HG03108 (cell line): ENCODE data around the gene XPO4.
"Not testable (repeated sequence)": the region's sequence is repeated elsewhere in the genome, so short reads cannot be mapped to it uniquely, and the experiment has no call there.

Experiments used
- ATAC-seq: cut with Tn5 transposase; IDR thresholded peaks from one replicate; pipeline ENCODE4 v1.9.1; 2021; ENCODE audit warnings: moderate library complexity; ENCODE audit not compliant: unreplicated experiment

Gene XPO4

DNA sequence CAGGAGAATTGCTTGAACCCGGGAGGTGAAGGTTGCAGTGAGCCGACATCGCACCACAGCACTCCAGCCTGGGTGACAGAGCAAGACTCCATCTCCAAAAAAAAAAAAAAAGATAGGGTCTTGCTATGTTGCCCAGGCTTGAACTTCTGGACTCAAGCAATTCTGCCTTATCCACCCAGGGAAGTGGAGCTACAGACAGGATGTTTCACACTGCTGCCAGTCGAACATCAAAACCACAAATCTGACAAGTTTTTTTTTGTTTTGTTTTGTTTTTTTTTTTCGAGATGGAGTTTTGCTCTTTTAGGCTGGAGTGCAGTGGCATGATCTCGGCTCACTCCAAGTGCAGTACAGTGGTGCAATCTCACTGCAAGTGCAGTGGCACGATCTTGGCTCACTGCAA lies 10.8 kb downstream of the XPO4 start:
- ATAC-seq = no peak

DNA sequence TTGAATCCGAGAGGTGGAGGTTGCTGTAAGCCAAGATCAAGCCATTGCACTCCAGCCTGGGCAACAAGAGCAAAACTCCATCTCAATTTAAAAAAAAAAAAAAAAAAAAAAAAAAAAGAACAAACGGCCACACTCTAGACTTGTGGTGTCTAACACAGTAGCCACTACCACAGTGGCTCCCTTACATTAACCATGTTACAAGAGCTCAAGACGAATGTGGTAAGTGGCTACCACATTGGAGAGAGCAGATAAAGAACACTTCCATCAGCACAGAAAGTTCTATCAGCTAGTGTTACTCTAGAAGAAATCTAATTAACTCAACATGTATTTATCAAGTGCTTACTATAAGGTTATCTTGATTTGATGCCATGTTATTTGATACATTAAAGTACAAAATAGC lies 11.5 kb downstream of the XPO4 start:
- no peak for ATAC-seq

DNA sequence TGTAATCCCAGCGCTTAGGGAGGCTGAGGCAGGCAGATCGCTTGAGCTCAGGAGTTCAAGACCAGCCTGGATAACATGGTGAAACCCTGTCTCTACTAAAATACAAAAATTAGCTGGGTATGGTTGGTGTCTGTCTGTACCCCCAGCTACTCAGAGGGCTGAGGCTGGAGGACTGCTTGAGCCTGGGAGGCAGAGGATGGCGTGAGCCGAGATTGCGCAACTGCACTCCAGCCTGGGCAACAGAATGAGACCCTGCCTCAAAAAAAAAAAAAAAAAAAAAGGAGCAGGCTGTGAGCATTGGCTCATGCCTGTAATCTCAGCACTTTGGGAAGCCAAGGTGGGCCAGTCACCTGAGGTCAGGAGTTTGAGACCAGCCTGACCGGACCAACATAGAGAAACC lies 12.0 kb downstream of the XPO4 start:
- not testable (repeated sequence) for ATAC-seq

DNA sequence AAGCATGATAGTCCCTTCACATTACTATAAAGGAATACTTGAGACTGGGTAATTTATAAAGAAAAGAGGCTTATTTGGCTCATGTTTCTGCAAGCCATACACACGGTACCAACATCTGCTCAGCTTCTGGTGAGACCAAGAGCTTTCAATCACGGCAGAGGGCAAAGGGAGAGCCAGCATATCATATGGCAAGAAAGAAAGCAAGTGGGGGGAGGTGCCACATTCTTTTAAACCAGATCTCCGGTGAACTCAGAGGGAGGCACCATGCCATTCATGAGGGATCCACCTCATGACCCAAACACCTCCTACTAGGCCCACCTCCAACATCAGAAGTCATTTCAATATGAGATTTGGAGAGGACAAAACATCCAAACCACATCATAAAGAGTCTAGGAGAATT lies 20.3 kb downstream of the XPO4 start:
- no peak for ATAC-seq

DNA sequence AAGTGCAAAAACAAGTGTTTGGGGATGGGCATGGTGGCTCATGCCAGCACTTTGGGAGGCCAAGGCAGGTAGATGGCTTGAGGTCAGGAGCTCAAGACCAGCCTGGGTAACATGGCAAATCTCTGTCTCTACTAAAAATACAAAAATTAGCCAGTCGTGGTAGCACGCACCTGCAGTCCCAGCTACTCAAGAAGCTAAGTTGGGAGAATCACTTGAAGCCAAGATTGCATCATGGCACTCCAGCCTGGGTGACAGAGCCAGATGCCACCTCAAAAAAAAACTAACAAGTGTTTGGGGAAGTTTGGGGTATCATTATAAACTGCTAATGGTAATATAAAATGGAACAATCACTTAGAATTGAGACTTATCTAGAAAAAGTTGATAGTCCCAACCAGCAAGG lies 24.6 kb downstream of the XPO4 start:
- ATAC-seq = no peak

DNA sequence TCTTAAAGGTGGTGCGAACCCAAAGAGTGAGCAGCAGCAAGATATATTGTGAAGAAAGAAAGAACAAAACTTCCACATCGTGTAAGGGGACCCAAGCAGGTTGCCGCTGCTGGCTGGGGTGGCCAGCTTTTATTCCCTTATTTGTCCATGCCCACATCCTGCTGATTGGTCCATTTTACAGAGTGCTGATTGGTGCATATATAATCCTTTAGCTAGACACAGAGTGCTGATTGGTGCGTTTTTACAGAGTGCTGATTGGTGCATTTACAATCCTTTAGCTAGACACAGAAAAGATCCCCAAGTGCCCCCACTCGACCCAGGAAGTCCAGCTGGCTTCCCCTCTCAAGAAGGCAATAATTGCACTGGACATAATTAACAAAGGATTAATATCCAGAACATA lies 25.7 kb downstream of the XPO4 start:
- ATAC-seq = not testable (repeated sequence)

DNA sequence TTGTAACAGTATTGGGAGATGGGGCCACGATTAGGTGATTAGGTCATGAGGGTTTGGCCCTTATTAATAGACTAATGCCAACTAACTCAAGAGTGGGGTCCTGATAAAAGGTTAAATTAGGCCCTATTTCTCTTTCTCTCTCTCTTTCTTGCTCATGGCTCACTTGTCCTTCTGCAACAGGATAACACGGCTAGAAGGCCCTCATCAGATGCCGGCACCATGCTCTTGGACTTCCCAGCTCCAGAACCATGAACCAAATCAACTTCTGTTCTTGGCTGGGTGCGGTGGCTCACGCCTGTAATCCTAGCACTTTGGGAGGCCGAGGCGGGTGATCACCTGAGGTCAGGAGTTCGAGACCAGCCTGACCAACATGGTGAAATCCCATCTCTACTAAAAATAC lies 28.1 kb downstream of the XPO4 start:
- ATAC-seq = not testable (repeated sequence)

DNA sequence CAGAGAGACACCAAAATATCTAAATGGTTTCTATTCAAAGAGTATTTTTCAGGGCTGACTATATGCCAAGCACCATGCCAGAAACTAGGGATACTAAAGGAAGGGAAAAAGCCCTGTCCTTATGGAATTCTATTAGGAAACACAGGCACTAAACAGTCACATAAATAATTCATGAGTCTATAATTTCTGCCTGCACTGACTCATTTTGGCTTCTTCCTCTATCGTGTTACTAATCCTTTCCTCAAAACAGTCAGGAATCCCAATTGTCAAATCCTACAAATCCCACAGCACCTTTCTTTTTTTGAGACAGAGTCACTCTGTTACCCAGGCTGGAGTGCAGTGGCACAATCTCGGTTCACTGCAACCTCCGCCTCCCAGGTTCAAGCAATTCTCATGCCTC lies 29.2 kb downstream of the XPO4 start:
- no peak for ATAC-seq

DNA sequence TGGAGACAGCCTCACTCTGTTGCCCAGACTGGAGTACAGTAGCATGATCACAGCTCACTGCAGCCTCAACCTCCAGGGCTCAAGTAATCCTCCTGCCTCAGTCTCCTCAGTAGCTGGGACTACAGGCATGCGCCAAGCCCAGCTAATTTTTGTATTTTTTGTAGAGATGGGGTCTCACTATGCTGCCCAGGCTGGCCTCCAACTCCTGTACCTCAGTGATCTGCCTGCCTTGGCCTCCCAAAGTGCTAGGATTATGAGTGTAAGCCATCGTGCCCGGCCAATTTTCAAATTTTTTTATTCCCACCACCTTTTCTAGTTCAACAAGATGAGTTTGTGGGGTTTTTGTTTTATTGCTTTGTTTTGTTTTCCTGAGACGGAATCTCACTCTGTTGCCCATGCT lies 31.7 kb downstream of the XPO4 start:
- ATAC-seq = no peak

DNA sequence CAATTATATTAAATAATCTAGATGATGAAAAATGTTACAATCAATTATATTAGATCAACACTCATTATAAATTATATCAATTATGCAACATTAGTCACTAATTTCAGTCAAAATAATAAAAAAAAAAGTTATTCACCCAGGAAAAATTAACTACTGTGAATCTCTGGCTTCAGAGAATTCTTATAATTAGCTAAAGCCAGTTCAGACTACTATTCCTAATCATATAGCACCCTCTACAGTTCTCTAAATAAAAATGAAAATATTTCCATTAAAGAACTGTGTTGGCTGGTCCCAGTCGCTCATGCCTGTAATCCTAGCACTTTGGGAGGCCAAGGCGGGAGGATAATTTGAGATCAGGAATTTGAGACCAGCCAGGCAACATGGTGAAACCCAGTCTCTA lies 33.0 kb downstream of the XPO4 start:
- ATAC-seq = no peak

DNA sequence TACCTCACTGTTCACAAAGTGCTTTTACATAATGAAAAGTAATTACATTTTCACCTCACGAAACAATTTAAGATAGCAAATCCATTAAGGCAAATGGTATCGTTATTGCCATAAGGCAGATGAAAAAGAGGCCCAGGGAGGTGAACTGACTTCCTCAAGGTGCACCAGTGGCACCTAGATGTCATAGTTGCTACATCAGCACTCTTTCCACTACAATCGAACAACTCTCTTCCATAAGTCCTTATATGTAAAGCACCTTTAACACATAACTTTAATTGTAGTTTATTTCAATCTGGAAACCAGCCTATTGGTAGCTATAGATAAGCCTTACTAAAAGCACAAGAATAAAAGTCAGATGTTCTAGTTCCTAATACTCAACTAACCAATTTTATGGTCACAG lies 35.1 kb downstream of the XPO4 start:
- ATAC-seq = no peak

DNA sequence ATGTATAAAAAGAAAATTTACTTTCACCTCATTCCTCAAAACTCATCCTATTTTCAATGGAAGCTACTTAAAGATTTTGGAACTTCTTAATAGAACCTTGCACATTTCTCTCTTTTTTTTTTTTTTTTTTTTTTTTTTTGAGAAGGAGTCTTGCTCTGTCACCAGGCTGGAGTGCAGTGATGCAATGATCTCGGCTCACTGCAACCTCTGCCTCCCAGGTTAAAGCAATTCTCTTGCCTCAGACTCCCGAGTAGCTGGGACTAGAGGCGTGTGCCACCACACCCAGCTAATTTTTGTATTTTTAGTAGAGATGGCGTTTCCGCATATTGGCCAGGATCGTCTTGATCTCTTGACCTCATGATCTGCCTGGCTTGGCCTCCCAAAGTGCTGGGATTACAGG lies 40.9 kb downstream of the XPO4 start:
- not testable (repeated sequence) for ATAC-seq

DNA sequence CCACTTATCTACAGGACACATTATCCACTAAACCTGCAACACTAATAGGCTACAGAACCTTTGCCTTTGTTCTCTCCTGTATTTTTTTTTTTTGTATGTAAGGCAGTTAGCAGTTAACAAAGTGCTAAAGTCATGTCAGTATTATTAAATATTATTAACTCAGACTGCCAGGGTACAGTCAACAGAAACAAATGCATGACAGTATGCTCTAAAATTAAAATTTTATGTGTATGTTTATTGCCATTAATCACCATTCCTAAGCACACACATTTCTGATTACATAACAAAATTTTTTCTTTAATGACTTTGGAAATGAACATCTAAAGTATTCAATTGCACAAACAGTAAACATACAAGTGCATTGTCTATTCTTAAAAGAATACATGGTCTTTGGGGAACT lies 41.7 kb downstream of the XPO4 start:
- no peak for ATAC-seq

DNA sequence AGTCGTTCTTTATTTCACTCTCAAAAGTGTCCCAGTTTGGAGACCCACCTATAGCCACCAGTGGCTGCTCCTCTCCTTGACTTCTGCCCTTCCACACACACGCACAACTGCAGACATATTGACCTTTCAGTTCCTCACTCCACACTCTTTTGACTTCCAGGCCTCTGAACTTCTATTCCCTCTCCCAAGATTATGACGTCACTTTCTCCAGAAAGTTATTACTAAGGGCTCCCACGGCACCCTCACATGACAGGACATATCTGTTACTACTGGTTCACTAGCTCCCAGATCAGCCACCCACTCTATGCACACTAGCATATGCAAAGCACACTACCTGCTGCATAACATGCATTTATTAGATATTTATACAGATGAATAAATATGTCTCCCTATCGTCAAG lies 45.9 kb downstream of the XPO4 start:
- no peak for ATAC-seq

DNA sequence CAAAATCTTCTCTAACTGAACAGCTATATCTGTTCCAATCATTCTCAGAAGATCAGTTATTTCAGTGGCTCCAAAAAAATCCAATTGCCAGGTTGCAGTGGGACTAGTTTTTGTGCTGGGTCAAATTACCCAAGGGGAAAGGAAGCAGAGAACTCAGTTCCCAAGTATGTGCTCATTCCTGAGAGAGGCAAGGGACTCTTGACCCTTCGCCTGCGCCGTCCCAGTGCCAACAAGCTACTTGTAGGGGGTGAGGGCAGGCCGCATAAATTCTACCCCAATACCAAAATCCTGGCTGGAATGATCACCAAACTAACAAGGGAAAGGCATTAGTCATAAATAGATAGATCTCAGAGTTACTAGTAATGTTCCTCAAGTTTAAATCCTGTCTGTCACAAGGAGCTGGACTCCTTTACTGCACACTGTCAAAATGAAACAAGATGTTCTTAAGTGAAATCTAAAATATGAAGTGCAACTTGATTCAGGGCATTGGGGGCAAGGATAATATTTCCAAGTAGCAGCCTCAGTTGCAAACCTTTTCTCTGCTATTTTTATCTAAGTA lies 50.6 kb downstream of the XPO4 start:
- ATAC-seq = no peak

DNA sequence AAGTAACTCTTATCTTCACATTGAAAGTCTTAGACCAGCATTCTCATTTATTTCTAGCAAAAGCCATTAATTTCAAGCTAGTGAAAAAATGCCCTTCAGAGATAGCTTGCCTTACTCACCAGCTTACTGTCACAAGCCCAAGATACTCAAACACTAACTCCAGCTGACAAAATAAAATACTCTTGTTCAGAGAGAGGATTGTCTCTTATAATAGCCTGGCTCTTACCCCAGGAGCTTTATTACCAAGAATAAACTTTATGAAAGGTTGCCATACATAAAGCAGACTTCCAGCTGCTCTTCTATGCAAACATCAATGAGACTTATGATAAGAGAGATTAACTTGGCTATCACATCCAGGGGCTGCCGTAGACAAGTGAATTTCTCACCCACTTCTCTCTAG lies 53.6 kb downstream of the XPO4 start:
- no peak for ATAC-seq

DNA sequence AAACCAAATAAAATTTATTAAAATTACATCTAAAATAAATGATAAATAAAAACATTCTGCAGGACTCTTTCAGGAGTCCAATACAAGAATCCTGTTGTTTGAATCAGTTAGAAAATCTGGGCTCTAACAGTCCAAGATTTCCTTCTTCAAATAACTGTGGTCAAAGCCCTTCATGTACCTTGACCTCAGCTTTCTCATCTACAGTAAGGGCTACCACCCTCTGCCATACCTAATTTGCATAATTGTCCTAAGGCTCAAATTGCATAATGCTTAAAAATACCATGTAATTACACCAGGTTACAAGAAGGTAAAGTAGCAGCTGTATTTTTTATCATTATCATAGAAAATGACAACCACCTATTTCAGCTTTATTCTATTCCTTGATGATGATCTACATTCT lies 54.3 kb downstream of the XPO4 start:
- no peak for ATAC-seq

DNA sequence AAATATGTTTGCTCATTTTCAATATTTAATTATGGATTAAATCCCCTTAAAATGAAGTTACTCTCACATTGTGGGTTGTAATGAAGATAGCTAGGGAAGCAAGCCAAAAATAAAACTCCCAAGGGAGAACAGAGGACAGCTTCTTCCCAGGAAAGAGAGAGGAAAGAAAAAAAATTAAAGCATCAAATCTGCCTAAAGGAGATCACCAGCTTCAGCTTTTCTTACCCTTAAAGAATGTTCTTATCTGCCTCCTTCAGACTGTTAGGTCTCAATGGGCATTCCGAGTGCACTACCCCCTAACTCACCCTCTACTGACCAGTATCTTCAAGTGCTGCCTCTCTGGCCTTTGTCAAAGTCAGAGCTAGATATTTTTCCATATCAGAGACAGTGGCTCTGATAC lies 55.2 kb downstream of the XPO4 start:
- ATAC-seq = no peak

DNA sequence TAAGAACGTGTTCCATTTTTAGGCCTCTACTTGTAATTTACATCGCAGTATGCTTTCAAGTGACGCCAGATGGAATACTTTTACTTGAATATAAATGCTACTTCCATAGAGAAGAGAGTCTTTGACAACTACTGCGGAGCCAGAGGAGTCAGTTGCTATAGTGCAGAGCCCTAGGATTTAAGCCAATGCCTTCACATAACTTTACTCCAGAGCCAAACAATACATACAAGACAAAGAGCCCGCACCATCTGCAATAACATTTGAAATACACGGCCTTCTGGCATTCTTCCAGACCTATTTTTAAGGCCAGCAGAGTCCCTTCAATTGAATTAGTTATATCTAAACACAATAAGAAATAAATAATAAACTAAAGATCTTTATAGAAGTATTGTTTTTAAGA lies 59.4 kb downstream of the XPO4 start:
- ATAC-seq = no peak

DNA sequence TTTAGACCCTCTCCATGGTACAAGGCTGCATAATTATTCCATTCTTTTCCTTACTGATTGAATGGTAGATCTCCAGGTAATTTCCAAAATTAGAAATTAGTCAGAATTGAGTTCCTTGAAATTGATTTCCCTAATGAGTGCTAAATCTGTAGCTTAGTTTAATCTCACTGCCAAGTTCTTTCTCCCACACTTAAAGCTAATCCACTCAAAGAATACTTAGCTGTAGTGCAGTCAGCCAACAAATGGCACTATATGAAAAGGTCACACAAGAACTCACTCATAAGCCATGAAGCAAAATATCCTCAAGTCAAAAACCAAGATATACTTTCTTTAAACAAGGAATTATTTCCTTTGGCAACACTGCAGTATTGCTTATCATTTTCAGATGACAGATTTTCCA lies 62.0 kb downstream of the XPO4 start:
- no peak for ATAC-seq

DNA sequence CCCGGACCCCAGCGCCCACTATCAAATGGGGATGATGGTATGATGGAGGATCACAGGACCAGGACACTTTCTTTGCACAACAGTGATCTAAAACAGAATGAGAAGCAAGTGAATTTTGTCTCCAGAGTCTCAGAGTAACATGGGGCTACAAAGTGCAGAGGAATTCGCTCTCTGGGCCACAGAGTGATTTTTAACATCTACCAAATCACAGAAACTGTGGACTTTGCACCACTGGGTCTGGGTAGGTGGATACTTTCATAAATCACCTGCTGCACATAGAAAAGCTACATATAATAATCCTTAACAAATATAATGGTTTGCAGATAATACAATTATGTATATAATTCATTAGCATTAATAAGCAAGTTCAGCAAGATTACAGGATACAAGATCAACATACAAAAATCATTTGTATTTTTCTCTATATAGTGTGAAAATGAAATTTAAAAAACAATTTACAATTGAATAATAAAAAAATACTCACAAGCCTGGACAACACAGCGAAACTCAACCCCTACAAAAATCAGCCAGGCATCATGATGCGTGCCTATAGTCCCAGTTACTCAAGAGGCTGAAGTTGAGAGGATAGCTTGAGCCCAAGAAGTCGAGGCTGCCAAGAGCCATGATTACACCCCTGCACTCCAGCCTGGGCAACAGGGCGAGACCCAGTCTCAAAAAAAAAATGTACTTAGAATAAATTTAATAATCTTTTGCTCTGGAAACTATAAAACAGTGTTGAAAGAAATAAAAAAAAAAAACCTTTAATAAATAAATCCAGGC lies 68.5 kb downstream of the XPO4 start:
- ATAC-seq = no peak

DNA sequence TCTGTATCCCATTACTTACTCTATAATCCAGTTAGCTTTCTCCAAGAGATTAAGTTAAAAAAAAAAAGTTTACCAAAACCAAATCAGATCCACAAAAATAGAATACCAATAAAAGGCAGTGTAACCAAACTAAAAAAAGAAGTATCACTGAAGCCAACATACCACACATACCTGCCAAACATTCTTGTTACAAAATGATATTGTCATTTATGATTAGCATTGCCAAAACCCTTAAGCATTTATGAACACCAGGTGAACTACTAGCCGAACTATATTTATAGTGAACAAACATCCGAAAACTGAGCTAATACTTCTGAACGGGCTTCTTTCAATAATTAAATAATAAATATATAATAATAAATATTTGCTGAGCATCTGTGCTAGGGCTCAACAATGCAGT lies 69.7 kb downstream of the XPO4 start:
- ATAC-seq = no peak

DNA sequence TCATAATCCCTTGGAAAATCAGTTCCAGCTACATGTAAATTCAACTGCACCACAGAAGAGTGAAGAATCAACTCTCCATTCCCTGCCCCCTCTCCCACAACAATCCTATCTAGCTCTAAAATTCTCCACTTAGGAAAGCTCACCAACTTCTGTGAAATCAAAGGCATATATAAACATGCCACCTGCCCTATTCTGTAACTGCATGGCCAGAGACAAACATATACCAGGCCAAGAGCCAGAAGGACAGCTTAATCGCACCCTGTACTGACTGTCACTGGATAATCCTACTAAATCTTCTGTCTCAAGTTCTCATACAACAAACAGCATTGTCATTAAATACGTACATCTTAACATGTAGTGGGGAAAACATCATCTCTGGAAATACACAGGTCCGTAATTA lies 70.6 kb downstream of the XPO4 start:
- no peak for ATAC-seq
